NCI-H524 (cell line): ENCODE results near the gene RICTOR.

ENCODE experiments used
- DNase-seq, 2 experiments: peaks; one replicate each; lab custom pipeline; 2025; lab: John Stamatoyannopoulos, UW

RICTOR gene

DNA sequence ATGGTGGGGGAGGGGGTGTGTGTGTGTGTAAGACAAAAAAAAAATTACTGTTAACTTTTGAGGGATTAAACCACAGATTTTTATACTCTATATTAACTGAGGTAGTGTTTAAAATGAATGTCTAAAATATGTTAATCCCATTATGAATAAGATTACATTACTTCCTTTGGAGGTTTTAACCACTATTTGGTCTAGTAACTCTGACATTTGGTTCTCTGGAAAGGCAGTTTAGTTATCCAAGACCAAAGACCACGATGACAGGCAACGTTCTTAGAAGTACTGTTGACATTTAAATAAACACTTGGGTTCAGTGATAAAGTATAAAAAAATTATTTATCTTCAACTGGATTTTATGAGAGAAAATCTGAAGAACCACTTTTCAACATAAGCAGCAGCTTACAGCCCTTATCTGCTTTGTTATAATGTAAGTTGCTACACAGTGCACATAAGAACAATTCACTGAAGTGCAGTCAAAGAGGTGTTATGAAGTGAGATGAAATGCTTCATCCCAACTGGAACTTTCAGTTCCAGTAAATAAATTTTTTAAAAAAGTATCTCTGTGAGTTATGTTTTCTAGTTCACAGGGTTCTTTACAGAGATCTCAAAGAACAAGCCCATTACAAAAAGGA is 133.9 kb downstream of the RICTOR start:
- DNase-seq, result no peak

DNA sequence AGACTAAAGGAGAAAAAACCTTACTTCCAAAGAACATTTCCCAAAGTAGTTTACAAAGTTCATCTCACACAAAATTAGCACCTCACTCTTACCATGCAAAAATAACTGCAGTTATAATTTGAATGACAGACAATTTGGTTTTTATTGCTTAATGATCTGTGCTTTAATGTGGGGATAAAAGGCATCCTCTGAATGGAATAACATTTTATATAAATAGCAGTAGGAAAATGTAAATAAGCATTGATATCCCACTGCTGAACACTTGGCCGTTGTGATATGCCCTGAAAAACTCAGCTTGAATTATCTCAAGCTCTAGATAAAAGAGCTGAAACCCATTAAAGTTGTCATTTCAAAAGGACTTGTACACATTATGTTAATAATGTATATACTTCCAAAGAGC is 135.2 kb downstream of the RICTOR start:
- DNase-seq, result no peak

DNA sequence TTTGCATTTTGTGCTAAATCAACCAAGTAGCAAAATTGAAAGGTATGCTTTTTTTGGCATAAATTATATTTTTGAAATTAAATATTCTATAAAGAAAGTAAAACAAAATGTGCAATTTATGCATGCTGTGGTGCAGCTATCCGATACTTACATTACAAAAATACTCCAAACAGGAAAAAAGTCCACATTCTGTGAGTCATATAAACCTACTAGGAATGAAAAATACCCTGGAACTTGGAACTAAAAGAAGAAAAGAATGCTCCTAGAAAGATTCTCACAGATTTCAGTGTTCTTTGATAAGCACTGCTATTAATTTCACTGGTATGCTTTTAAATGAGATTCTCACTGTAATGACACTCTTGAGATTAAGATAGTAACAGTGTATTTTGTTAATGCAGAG is 135.8 kb downstream of the RICTOR start:
- DNase-seq, result no peak

DNA sequence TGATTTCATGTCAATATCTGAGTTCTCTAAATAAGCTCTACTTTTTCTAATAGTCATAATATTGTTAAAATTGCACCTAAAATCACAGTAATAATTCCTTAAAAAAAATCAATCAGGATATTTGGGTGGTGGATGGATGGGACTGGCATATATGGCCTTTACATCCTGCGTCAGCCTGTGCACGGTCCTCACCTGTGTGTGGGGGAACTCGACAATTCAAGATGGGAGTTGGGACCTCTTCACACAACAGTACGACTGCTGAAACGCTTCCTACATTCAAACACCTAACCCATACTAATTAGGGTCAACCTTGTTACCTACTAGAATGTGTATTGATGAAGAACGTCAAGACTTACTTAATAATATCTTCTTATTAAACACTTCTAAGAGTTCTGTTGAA is 137.9 kb downstream of the RICTOR start:
- DNase-seq, result no peak

DNA sequence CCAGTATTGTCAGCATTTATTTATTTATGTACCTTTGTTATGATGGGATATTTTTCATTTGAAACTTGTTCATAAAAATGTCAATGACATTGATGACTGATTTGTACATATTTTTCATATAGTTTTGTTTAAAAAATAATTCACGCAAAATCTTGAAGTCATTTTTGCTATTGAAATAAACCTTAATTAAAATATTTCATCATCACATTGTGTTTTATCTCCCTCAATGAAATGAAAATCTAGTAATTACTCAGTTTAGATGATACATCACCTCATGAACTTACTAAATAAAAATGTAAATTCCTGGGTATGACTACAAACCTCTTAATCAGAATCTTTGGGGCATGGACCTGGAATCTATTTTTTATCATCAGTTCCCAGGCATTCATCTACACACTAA is 138.8 kb downstream of the RICTOR start:
- DNase-seq, result no peak

DNA sequence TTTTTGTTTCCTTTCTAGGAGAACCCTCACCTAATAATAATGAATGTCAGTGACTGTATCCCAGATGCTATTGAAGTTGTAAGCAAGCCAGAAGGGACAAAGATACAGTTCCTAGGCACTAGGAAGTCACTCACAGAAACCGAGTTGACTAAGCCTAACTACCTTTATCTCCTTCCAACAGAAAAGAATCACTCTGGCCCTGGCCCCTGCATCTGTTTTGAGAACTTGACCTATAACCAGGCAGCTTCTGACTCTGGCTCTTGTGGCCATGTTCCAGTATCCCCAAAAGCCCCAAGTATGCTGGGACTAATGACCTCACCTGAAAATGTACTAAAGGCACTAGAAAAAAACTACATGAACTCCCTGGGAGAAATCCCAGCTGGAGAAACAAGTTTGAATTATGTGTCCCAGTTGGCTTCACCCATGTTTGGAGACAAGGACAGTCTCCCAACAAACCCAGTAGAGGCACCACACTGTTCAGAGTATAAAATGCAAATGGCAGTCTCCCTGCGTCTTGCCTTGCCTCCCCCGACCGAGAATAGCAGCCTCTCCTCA is 141.3 kb downstream of the RICTOR start:
- DNase-seq, result no peak

DNA sequence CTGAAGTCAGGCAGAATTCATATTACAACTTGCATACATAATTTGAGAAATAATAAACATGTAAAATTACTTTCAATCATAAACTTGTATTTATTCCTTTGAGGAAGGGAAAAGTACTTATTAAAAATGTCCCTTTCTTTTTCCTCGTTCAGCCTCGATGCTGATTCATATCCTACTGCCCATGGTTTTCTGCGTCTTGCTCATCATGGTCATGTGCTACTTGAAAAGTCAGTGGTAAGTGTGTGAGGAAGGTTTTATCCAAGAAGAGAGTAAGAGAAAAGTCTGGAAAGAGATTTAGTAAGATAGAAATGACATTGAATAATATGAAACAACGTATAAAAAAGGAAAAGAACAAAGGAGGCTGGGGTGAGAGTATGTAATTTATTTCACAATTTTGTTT is 142.5 kb downstream of the RICTOR start:
- DNase-seq, result no peak

DNA sequence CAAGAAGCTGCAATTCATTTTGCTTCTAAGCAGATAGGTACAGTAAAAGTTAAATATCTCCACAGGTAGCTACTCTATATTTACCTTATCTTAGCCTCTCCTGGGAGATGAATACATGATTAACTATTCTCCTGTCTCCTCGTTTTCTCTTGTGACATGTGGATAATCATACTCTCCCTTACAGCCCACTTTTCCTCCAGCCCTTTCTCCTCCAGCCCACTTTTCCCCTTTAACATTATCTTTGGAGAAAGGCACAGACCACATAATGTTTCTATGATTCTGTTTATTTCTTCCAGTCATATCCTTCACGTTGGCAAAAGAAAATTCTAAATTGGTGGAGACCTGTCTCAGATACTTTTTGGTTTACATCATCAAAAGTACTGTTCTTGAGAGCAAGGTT is 144.4 kb downstream of the RICTOR start:
- no peak for DNase-seq

DNA sequence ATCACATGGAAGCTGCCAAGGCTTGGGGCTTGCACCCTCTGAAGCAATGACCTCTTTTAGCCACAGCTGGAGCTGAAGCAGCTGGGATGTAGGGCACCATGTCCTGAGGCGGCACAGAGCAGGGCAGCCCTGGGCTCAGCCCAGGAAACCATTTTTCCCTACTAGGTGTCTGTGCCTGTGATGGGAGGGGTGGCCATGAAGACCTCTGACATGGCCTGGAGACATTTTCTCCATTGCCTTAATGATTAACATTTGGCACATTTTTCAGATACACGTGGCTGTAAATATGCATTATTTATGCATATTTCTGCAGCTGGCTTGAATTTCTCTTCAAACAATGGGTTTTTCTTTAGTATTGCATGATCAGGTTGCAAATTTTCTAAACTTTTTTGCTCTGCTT is 146.7 kb downstream of the RICTOR start:
- DNase-seq, result no peak

DNA sequence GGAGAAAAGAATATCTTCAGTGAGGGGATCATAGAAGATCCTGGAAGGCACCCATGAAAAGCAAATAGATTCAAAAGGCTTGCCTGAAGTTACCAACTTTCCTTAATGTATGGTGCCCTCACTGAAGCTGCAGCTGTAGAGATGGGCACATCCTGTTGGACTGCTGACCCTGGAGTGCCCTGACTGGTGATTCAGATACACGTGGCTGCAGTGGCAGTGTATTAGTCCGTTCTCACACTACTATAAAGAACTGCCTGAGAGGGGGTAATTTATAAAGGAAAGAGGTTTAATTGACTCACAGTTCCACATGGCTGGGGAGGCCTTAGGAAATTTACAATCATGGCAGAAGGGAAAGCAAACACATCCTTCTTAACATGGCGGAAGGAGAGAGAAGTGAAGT is 148.1 kb downstream of the RICTOR start:
- DNase-seq, result no peak

DNA sequence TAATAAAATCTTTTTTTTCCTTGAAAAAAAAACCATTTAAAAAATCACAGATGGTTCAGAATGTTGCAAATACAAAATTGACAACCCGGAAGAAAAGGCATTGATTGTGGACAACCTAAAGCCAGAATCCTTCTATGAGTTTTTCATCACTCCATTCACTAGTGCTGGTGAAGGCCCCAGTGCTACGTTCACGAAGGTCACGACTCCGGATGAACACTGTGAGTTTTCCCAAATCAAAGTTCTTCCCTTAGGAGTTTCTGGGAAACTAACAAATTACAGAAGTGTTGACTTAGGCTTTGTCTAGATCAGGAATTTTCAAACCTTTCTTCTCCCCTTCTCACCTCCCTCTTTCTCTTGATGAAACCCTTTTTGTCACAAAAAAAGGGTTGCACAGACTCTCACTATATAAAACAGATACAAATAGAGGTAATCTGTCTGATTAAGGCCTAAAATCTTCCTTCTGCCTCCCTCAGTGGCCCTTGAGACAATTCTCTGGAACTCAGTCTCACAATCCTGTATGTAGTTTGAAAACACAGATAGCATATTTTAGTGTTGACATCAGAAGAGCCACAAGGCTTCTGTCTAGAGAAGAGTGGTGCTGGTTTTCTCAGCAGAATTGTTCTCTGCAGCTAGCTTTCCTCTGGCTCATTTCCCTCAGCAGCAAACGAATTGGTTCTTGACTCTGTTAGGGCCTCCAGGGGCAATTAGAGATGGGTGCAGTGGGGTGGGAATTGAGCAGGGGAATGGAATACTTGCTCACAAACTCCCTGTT is 148.9 kb downstream of the RICTOR start:
- DNase-seq, result no peak

DNA sequence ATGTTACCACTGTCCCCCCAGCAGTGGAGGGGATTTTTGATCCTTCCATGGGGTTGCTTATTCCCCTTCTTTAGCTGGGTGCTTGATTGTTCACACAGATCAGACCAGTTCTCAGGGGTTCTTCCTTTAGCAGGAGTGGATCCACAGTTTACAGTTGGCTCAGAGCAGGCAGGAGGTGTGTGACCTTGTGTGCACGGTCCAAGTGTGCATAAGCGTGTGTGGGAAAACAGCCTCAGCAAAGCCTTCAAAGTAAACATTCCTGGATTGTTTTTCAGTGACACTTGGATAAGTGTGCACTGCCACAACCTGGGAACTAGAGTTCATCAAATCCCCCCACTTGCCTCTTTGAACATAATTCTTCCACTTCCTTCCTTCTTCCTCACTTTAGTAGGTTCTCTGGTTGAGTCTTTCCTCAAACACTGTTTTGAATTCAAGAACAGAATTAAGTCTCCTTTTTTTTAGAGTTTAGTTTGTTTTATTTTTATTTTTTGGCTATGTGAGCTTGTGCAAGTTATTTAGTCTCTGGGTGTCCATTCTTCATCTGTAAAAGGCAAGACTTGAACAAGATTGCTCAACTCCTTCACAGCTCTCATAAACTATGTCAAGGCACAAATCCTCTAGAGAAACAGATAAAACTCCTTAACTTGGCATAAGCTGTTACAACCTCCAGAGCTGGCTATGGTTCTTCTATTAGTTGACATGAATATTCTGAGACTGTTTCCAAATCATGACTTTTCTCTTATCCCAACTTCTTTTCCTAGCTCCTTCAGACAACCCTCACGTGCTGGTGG is 150.3 kb downstream of the RICTOR start:
- DNase-seq, result no peak

DNA sequence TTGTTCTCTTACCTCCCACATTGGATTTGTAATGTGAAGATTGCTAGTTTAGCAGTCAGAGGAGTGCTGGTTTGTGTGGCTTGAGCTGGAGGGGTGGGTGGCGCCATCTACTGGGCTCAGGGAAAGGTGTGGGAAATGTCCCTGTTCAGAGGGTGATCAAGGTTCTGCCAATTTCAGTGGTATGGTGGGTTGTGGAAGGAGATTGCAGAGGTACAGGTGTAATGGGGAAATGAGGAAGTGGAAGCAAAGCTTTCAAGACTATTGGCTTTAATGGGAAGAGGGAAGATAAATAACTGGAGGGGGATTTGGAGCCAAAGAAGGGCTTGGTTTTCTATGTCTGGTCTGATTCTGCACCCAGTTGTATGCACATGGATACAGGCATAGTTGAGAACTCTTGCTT is 152.0 kb downstream of the RICTOR start:
- peak; percentile 48 to 63 for DNase-seq

DNA sequence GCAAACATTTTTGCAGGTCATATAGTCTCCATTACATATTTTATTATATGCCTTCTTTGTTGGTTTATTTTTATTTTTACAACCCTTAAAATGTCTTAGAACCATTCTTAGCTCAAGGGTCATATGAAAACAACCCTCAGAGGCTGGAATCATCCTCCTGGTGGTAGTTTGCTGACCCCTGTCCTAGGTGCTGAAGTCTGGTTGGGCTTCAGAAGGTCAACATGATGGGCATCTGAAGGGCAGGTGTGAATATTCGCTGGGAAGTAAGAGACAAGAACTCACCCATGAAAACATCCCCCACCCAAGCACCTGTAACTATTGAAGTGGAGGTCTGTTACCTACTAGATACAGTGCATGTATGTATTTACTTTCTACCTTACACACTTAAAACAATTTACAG is 153.0 kb downstream of the RICTOR start:
- no peak for DNase-seq

DNA sequence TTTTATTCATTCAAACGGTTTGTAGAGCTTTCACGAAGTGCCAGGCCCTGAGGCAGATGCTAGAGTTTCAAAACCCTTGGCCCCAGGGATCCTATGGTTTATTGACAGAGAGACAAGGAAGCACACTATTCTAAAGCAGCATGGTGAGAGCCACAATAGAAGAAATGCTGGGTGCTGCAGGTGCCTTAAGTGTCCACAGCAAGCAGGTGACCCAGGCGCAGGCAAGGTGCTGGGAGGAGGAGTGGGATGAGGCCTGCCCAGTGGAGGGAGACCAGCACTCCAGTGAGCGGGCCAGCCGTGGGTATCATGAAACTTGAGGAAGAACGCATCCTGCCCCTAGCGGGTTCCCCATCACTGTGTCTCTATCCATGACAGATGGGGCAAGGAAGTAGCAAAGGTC is 157.4 kb downstream of the RICTOR start:
- DNase-seq, result no peak

DNA sequence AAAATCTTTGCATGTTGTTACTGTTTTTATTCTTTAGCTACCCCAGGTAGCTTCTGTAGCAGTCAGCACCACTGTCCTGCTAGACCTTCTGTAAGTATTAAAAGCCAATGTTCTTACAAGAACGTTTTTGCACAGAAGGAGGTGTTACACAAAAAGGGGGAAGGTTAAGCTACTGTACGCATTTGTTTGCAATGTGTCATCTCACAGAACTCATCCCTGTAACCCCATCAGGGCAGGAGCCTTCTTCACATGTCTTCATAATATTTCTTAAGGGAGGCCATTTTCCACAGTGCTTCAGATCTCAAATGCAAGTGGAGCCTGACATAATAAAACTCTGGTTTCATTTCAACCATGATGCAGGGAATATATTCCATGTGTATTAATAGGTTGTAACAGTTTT is 160.5 kb downstream of the RICTOR start:
- no peak for DNase-seq

DNA sequence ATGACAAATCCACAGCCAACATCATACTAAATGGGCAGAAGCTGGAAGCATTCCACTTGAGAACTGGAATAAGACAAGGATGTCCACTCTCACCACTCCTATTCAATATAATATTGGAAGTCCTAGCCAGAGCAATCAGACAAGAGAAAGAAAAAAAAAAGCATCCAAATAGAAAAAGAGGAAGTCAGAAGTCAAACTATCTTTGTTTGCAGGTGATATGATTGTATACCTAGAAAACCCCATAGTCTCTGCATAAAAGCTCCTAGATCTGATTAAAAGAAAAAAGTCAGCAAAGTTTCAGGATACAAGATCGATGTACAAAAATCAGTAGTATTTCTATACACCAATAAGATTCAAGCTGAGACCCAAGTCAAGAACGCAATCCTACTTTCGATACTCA is 162.3 kb downstream of the RICTOR start:
- DNase-seq, result no peak

DNA sequence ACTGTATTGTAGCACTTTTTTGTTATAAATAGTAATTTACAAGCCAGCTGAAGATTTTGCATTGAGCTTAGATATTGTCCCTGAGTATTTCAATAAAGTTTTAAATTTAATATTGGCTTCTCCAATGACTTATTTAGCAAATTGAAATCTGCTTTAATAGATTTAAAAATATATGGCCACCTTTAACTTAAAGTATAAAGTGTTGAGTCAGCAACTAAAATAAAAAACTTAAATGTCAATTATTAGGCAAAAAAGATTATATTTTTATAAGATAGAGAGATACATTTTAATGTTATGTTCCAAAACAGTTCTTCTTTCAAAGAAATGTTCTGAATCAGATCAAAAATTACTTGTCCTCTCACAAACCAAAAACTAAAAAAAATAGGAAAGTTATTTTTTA is 167.7 kb downstream of the RICTOR start:
- no peak for DNase-seq

DNA sequence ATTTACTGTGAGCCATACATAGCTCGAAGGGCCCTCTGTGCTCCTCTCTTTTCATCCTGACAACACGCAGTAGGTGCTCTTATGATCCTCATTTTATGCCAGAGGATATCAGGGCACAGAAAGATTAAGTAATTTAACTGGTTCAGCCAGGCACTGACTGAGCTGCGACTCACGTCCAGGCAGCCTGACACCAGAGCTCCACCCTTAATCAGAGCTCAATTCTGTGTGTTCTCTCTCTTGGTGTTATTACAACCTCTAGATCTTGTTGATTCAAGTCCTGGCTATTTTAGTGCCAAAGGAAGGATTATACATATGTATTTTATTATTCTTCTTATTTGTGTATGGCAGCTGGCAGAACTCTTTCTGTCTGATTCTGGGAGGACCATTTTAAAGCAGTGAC is 168.7 kb downstream of the RICTOR start:
- DNase-seq, result no peak

DNA sequence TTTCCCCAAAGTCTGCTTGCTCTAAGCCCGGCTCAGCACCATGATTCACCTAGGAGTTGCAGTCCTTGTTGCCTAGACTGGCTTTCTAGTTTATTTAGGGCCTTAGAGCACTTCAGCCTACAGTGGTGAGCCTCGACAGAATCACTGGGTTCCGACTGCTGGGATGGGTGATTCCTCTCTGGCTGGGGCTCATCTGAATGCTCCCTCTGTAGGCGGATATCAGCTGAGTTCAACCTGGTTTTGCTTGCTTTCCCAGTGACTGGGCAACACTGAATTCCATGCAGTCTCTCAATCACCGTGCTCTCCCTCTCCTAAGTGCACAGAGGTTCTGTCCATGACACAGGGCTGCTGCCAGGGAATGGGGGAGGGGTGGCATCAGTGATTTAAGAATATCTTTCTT is 174.3 kb downstream of the RICTOR start:
- DNase-seq, result no peak

DNA sequence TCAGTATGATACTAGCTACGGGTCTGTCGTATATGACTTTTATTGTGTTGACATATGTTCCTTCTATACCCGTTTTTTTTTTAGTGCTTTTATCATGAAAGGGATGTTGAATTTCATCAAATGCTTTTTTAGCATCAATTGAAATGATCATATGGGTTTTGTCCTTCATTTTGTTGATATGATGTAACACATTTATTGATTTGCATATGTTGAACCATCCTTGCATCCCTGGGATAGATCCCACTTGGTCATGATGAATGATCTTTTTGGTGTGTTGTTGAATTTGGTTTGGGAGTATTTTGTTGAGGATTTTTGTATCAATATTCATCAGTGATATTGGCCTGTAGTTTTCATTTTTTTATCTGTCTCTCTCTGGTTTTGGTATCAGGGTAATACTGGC is 177.4 kb downstream of the RICTOR start:
- no peak for DNase-seq

DNA sequence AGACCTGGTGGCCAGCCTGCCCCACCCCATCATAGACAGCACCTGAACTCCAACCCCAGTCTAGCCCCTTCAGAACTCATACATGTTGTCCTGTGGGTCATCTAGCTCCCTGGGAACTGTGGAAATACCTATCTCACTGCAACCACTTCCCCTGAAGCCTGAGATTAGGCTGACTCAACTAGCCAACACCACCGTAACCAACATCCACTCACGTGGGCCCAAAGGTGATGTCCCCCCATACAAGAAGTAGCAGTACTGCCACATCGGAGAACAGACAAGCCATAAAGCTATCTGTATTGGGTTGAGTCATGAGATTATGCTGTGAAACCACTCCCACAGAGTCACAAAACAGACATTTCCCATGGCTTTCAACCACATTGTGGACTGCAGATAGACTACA is 181.8 kb downstream of the RICTOR start:
- no peak for DNase-seq

DNA sequence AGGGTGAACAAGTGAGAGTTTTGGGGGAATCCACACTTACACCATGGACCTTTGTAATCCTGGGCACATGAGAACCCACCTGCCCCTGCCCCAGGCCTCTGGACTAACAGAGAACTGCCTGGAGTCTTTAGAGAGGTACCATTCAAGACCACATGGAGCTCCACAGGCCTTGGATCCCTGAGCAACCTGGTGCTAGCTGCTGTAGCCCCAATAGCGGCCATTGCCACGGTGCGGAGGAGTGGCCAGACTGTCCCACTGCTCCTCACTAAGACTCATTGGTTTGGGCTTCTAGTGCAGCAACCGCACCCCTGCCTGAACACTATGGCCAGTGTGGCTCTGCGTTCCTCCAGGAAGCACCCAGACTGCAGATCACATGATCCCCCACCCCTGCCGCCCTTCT is 182.6 kb downstream of the RICTOR start:
- no peak for DNase-seq
